NB4 (cell line): ENCODE measurements around the gene TMEM239.

Experiments
- CTCF ChIP-seq: IDR thresholded peaks from one replicate; pipeline ENCODE4 v1.5.1; 2012; ENCODE audit warnings: low read depth, low read length
- POLR2A ChIP-seq: IDR thresholded peaks from 2 replicates; pipeline ENCODE4 v1.6.1; 2011; ENCODE audit warnings: mild to moderate bottlenecking; ENCODE audit not compliant: insufficient read length; ENCODE audit errors: extremely low read depth

GRCh38 chr20:2858591-2858990 is 42.4 kb downstream of the TMEM239 start:
- TF ChIP-seq CTCF = no peak
- no peak for TF ChIP-seq POLR2A
